Measurements from ENCODE around the gene CCDC6.
"Not testable (repeated sequence)": the region's sequence is repeated elsewhere in the genome, so short reads cannot be mapped to it uniquely, and the experiment has no call there.

Gene CCDC6

DNA sequence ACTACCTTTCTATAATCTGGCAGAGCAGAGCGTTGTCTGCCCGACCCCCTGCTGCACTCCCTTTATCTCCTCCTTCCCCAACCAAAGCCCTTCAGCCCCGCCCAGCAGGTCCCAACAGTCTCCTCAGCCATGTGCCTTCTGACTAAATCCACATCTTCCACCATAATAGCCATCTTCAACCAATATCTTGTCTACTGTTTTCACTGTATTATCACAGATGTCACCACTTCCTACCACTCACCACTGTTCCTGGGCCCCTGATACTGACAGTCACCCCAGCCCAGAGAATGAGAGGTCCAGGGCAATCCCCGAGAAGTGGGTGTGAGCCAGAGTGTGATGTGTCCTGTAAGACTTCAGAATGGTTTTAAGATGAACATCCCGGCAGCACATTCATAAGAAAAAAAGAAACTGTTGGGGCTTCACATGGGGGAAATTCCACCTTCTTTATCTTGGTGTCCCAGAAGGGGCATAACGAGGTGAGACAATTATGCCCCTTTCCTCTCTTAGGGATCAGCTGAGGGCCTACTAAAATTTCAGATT, 25.3 kb downstream of the CCDC6 start:
- DNase-seq (ENCODE audit: low spot score): no peak

DNA sequence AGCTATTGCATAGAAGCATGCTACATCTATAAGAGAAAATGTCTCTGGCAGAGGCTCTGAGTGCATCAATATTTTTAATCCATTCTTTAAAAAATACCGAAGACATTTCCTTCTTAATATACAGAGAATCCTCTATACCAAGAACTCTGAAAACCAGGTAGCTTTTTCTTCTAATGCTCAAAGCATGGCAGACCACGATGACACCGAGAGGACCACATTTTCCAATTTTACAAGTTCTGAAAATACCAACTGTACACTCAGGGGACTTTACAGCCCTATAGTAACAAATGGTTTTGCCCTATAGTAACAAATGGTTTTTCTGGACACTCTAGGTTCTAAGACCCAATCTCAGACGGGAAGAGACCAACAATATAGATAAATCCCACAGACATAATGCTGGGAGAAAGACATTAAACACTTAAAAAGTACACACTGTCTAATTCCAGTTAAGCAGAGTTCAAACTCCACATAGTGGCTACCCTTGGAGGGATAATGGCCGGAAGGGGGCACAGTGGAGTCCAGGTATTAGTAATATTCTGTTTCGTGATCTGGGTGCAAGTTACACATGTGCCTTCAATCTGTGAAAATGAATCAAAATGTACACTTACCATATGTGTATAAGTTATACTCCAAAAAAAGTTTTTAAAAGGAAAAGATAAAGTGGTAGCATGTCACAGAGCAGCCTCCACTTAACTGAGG, 26.2 kb downstream of the CCDC6 start:
- DNase-seq (ENCODE audit: low spot score): no peak

DNA sequence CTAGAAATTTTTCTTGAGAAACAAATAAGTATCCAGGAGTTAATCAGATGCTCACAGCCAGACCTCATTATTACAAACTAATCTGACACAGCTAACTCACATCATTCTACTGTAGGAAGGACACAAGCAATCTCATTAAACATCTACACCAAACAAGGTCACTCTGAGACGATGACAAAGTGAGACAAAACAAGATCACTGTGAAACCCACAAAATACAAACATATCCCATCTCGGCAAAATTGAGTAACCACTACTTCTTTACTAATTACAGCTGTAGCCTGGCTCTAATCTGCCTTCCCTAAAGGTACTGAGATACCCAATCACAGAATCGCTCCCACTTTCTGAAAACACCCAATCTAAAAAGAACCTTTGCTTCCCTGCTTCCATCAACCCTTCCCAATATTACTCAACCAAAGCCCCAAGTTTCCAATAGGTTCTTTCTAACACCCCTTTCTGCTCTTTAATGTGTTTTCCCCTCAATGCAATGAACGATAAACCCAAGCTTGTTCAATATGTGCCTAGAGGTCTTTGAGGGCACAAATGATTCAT, 26.9 kb downstream of the CCDC6 start:
- DNase-seq (ENCODE audit: low spot score): no peak

DNA sequence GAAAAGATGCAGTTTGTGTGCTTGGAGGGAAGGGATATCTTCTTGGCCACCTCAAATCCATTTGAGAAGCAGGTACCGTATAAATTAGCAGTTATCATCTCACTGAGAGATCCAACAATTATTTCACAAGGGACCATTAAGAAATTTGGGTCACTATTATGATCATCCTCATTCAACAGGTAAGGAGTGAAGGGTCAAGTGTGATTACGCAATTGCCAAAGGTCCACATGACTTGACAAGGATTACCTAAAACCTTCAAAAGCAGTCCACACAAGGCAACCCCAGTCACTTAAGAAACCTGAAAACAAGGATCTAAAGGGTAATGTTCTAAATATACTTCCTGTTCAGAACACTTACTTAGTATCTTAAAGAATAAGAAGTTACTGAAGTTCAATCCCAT, 27.4 kb downstream of the CCDC6 start:
- DNase-seq (ENCODE audit: low spot score): no peak

DNA sequence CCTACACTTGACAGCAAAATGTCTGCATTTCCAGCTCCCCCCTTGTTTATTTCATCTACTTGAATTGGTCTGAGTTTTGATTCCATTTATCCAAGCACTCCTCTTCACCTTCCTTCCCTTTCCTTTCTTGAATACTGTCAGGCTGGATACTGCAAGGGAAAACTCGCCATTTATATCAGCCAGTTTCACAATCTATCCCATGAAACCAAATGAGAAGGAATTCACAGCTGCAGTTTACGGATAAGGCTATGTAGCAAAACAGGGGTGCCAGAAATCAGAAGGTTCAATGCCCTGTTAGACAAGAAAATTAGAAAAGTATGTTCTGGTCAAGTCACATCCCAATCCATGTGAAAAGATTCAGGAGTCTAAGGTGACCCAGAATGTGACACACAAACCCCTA, 28.1 kb downstream of the CCDC6 start:
- DNase-seq (ENCODE audit: low spot score): no peak

DNA sequence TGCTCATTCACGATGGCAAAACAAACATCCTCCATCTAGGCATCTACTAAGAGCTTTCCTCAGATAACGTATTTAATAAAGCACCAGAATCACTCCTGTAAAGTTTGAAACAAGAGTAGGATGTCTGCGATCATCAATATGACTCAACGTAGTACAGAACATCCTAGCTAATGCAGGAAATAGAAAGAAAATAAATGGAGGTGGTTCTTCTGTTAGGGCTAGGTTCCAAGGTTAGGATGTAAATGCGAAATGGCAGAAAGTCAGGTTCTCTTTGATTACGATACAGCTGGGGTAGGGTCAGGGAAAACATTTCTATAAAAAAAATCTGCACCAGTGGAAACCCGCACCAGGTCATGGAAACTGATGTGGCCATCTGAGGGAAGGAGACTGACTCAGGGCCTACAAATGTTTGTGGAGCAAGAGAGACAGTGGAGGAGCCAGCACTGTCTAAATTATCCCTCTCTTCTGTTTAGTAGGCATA, 29.1 kb downstream of the CCDC6 start:
- DNase-seq (ENCODE audit: low spot score): no peak

DNA sequence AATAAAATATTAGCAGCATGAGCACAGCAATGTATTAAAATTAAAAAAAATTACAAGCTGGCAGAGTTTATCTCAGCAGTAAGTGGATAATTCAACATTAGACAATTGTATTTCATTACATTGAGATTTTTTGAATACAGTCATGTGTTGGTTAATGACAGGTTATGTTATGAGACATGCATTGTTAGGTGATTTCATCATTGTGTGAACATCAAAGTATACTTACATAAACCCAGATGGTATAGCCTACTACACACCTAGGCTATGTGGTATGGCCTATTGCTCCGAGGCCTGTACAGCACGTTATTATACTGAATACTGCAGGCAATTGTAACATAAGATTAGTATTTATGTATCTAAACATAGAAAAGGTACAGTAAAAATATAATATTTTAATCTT, 29.7 kb downstream of the CCDC6 start:
- DNase-seq (ENCODE audit: low spot score): peak; percentile 43

DNA sequence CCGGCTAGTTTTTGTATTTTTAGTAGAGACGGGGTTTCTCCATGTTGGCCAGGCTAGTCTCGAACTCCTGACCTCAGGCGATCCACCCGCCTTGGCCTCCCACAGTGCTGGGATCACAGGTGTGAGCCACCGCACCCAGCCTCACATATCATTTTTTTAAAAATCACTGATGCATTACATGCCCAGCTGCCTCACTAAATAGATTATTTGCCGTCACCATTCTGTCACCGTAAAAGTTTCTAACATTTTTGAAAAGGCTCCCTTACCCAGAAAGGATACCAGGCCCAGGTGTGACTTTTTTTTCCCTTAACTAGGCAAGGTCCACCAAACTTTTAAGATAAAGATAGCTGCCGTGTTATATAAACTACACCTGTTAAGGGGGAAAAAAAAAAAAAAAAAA, 30.1 kb downstream of the CCDC6 start:
- not testable (repeated sequence) for DNase-seq (ENCODE audit: low spot score)

DNA sequence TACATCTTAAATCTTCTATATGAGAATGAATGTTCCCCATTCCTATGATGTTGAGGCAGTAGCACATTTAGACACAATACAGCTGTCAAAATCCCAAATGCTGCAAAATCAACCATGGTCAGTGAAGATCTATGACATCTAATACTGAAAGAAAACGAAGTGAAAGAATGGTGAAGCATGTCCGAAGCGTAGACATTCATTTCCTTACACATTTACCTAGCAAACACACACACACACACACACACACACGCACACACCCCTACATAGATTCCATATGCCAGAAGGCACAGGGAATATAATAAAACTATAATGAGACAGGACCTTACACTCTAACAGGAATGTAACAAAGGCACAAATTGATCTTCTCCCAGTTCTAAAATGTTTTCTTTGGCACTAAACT, 32.5 kb downstream of the CCDC6 start:
- no peak for DNase-seq (ENCODE audit: low spot score)

DNA sequence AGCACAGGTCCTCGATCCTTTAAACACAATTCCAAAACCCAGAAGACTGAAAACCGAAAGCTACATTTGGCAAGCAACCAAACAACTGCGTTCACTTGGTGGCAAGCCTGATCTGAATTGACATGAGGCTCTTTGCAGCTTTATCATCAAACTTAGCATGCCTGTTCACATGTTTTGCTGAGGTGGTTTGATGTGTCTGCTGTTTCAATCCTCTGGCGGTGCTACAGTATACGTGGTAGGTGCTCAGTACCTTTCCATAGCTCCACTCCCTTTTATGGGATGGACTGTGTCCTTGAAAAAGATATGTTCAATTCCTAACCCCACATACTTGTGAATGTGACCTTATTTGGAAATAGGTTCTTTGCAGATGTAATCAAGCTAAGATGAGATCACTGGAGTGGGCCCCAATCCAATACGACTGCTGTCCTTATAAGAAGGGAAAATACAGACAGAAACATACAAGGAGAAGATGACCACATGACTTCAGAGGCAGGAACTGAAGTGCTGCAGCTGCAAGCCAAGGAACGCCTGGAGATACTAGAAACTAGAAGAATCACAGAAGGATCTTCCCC, 33.4 kb downstream of the CCDC6 start:
- DNase-seq (ENCODE audit: low spot score): no peak

DNA sequence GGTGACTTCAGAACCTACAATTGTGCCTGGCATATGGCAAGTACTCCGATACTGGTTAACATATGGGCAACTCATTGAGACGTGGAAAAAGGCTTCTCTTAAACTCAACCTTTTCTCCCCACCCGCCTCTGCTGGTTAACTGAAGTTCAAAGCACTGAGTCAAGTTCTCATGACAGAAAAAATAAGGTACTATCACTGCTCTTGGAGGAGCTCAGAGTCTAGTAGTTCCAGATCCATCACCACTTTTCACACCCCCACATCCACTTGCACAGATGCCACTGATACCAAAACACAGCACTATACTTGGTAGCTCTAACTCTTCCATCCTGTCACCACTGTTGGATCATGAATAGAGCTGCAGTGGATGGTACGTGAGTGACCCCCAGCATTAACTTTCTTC, 36.2 kb downstream of the CCDC6 start:
- no peak for DNase-seq (ENCODE audit: low spot score)

DNA sequence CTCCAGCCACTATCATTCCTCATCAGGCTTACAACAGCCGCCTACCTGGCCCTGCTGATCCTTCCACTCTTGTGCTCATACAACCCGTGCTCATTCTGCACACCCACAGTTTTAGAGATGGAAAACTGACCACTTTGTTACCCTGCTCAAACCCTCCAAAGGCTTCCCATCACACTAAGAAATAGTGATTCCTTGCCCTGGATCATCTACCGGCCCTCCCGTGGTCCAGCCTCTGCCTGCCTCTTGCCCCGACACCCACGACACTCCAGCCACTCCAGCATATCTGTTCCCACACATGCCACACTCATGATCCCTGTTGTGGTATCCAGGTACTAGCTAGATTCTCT, 36.8 kb downstream of the CCDC6 start:
- DNase-seq (ENCODE audit: low spot score): no peak

DNA sequence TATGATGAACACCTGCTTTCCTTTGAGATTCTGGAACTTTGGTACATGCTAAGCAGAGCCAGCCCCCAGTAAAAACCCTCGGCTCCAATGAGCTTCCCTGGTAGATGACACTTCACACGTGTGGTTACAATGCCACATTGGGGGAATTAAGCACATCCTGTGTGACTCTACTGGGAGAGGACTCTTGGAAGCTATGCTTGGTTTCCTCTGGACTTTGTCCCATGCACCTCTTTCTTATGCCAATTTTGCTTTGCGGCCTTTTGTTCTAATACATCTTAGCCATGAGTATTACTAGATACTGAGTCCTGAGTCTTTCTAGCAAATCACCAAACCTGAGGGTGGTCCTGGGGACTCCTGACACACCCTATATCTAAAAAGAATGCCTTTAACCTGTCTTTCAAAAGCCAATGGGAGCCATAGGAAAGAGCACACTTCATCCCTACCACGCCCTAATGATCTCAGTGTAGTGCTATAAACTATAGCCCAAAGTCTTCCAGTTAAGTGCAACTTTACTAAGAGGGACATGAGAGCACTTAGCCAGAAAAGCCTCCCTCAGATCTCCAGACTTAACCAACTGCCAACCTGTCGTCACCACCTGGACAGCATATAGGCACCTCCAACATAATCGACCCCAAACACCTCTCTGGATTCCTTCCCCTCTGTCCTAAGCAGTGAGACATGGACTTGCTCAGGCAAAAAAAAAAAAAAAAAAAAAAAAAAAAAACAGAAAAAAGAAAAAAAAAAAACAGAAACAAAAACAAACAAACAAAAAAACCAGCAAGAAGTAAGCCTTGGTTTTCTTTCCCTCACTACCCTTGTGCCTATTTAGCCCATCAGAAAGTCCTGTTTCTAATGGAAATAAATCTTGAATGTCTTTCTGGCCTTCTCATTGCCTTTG, 37.4 kb downstream of the CCDC6 start:
- peak; percentile 30 for DNase-seq (ENCODE audit: low spot score)

DNA sequence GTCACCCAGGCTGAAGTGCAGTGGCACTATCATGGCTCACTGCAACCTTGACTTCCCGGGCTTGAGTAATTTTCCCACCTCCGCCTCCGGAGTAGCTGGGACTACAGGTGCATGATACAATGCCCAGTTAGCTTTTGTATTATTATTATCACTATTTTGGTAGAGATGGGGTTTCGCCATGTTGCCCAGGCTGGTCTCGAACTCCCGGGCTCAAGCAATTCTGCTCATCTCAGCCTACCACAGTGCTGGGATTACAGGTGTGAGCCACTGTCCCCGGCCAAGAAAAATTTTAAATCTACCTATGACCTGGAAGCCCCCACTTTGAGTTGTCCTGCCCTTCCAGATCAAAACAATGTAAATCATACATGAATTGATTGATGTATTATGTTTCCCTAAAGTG, 38.8 kb downstream of the CCDC6 start:
- DNase-seq (ENCODE audit: low spot score): no peak

DNA sequence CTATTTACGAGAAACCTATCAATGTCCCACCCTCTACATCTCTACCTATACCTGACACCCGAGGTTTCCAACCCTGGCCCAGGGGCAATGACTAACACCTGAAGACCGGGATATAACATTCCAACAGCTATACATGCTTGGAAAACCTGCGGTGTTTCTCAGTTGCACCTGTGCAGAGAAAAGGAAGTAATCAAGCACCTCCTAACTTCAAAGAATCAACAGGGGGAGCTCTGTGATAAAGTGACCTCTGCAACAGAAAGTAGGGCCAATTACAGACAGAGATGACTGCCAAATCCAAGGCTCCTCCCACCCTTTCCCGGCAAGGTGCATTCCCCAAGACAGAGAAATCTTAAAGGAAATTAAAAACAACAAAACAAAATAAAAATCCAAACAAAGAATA, 41.3 kb downstream of the CCDC6 start:
- DNase-seq (ENCODE audit: low spot score): peak; percentile 90

DNA sequence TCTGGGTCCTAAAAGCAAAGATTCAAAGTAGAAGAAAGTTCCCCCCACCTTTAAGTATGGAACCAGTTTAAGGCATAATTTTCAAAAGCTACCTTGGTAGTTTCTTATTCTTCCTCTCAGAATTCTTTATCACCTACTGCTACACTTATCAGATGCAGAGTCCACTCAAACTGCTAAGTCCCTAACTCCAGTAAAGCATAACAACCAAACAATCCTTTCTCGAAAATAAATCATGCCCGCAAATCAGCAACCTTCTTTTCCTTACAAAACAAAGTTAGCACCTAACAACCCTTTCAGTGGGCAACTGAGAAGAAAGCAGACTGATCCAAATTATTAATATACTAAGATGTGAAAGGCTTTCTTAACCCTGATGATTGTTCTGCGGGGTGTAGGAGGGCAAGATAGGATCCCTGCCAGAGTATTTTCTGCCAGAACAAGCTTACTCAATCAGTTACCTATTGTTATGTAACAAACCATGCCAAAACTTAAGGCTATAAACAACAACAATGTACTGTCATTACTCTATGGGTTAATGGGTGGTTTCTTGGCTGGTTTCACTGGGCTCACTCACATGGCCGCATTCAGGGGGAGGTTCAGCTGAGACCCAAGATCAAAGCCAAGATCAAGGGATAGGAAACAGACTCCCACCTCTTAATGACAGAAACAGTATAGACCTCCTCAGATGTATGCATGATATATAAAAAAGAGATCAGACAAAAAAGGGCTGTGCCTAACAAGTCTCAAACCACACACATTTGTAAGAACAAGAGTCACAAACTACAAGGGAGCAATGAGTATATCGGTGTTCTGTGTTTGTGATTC, 42.0 kb downstream of the CCDC6 start:
- DNase-seq (ENCODE audit: low spot score): peak; percentile 78

DNA sequence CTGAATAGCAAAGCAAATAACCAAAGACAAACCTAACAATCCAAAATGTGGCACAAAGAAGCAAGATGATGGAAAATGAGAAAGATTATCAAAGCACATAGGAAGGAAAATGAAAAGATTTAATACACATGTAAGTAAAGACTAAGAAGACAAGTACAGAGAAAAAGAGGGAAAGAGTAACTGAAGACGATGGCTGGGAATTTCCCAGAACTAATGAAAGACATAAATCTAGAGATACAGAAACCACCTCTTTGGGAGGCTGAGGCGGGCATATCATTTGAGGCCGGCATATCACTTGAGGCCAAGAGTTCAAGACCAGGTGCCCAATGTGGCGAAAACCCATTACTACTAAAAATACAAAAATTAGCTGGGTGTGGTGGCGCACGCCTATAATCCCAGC, 46.8 kb downstream of the CCDC6 start:
- DNase-seq (ENCODE audit: low spot score): no peak

DNA sequence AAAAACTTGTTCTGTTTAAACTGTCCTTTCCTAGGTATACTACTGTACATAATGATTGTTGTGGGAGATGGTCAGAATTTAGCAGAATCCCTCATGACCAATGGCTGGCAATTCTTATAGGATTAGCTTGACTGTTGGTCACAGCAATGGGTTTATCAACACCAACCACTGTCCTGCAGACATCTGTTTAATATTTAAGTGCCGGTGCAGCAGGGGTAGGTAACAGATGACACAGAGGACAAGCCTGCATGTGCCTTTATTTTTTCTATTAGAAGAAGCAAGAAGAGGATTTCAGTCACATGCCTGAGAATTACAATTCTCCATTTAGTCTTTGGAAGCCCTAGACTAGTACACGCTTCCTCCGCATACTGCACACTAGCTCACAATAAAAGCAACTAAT, 48.4 kb downstream of the CCDC6 start:
- no peak for DNase-seq (ENCODE audit: low spot score)

DNA sequence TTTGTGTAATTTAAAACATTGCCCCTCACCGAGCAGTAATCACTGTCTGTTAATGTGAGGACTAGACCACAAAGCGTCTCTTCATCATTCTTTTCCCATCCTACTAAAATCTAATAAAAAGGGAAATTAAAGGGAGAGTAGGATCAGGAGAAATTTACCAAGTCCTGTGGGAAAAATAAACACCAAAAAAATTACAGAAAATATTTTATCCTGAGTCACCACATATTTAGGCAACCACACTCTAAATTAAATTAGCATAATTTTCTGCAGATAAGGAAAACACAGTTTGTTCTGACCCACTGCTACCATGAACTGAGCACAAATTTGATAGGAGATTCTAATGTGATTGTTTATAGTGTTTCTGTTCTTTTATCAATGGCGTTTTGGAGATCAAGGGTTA, 49.3 kb downstream of the CCDC6 start:
- no peak for DNase-seq (ENCODE audit: low spot score)

DNA sequence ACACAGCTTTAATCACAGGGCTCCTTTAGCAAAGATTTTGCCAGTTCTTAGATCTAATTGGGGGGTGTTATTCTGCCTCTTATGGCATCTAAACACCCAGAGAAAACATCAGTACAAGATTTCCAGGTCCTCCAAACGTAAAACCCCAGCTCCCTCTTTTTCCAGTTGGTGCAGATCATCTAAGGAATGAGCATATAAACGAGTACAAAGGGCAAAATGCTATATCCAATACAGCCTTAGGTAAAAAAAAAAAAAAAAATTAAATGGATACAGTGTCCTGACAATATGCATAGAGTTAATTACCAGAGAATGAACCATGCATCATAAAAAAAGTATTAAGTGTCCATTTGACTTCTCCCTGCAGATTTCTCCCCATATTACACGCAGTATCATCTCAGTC, 50.3 kb downstream of the CCDC6 start:
- no peak for DNase-seq (ENCODE audit: low spot score)

DNA sequence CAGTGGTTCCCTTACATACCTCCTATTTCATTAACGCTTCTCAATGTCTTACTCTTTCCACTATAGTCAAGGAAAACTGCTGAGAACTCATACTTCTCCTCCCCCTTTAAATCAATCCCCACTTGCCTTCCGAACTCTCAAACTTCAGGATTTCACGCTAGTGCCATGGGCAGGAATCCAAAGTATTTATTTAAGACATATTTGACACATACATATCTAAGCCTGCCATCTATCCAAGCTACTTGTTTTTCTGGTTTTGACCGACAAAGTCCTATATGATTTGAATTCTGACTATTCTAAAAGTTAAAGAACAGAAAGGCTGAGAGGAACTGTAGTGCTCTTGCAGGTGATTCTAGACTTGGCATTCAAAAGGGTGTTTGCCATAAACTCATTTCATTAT, 51.8 kb downstream of the CCDC6 start:
- no peak for DNase-seq (ENCODE audit: low spot score)

DNA sequence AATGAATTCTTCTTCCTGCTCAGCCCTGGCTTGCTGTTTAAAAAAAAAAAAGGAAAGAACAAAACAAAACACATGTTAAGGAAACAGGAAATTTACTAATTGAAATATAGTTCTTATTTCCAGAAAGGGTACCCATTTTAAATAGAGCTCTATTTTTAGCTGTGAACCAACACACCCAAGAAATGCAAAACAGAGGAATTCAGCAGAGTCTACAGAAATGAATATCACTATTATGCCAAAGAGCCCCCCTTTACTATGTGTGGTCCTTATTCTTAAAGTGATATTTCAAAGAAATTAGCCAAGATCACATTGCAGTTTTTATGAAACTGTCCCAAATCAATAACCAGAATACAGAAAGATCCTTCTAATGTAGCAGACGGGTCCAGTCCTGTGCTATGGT, 53.7 kb downstream of the CCDC6 start:
- no peak for DNase-seq (ENCODE audit: low spot score)
